Activated naive CD4-positive, alpha-beta T cell (primary cell): ENCODE measurements around the gene CCDC34.

Experiments
- DNase-seq, 4 experiments: peaks; one replicate each; lab custom pipeline; 2025; lab: John Stamatoyannopoulos, UW

The CCDC34 gene

DNA sequence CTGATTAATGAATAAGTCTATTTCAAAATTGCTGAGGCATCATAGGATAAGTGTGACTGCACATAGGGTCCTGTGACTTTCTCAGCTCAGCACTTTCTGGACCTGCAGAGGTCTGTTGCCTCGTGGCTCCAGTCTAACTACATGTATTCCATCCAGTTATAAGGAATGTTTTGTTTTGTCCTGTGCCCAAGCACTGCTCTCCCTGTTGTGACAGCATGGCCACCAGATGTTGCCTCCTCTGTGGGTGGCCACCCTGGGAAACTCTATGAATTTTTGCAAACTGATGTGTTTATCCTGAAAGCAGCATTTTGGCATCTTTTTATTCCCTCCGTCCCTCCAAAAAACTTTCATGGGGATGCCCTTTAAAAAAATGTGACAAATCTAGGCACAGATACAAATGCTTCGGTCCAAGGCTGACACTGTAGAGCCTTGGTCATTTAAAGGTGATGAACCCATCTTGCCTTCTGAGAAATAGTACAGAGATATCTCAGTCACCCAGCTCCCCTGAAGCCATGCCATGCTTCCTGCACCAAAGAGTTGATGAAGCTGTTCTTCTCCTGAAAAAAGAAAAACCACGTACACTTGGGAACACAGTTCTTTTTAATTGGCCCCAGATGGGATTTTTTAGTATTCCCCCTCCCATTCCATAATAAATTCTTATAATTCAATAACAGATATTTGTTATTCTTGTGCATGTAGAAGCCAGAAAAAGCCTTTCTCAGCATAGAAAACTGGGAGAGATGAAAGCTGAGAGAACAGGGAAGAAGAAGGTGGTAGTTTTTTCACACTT is 72.6 kb downstream of the CCDC34 start:
- DNase-seq: no peak
